HG03045 (cell line): ENCODE results near the gene PCSK1.

Experiments
- ATAC-seq: cut with Tn5 transposase; IDR thresholded peaks from one replicate; pipeline ENCODE4 v1.9.1; 2021; ENCODE audit warnings: mild to moderate bottlenecking, moderate library complexity; ENCODE audit not compliant: unreplicated experiment

Gene PCSK1

DNA sequence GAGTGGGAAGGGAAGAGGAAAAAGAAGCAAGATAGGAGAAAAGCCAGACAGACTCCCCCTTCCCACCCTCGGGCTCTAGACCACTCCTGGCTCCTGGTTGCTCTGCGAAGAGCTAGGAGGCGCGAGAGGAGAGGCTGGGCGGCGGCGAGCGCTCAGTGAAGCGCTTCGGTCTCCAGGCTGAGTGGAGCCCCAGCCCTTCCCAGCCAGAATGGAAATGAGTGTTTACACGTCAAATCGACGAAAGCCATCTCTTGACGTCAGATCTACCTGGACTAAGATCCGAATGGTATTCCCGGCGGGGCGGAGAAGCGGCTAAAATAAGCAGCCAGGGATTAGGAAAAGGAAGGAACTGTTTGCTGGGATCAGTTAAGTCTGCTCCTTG is at the start of gene PCSK1:
TSS of gene PCSK1 (minus strand) at position 183 of the 382 bp plus-strand sequence. CDS start 206 bp downstream, outside the sequence.
- no peak for ATAC-seq

DNA sequence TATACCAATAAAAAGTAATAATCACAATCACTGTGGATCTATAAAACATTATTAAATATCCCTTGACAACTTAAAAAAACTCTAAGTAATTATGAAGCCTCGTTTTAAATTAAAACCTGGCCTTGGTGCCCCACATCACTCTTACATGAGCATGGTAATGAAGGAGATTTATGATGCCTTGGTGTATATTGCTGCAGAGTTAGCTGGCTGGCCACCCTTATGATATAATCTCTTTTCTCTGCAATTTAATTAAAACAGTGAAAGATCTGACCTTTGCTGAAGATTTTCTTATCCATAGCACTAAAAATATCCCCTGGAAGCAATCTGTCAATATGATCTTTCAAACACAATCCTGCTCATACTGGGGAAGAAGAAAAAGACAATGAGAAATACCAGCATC is 48.8 kb upstream of the PCSK1 start:
- ATAC-seq, result no peak

DNA sequence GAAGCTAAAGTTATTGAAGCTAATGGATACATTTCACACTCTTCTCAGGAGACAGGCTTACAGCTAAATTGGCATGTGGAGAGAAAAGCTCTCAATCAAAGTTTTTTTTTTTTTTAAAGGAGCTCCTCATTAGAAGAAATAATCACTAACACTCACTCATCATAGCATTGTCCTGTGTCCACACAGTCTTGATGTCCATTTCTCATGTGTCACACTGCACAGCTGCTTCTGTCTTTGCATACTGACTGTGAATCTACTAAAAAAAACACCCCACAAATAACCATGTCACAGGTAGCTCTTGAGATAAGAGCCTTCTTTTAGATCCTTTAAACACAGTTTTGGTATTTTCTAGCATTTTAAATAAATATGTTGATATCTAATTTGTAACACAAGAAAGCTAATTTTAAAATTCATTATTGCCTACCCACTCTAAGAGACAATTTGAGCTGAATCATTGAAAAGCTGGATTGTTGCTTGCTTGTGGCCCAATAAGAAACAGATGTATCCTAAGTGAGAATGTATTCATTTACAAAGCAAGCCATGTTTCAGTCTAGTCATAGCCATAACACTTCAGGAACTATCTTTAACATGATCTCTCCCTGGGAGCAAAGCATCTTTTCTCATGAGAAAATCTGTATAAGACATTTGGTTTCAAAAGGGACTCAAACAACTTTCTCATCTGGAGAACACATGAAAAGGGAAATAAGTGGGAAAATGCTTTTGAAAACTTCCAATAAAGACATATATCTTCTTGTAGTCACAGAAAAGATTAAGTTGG is 48.1 kb upstream of the PCSK1 start:
- no peak for ATAC-seq

DNA sequence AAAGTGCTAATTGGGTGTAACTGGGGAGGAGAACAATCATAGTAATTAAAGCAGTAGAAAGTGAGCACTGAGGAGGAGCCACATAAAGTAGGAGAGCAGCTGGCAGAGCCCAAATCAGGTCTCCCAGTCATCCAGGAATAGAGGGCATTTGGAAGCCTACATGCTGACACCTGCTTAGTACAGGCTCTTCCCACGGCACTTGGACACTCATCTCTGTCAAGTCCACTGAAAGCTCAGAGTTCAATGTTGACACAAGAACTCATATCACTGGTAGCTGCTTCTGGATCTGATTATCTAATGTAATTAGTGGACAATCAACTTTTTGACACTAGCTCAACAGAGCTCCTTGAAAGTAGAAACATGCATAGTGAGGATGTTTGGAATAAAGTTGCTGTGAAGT is 45.9 kb upstream of the PCSK1 start:
- ATAC-seq, result no peak

DNA sequence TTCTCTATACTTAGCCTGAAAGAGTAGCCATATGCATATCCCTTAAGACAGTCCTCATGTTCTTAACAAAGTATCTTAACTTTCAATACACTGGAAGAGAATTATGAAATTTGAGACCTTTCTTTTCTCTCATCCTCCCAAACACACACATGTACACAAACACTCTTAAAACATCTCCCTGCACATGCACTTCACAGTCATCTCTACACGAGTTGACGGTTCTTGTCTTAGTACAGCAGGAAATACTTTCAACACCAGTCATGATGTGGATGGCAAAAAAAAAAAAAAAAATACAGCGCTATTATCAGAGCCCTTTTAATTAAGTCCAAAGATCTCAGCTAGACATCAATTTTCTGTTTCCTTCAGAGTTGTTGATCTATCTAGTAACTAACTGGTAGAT is 43.6 kb upstream of the PCSK1 start:
- no peak for ATAC-seq

DNA sequence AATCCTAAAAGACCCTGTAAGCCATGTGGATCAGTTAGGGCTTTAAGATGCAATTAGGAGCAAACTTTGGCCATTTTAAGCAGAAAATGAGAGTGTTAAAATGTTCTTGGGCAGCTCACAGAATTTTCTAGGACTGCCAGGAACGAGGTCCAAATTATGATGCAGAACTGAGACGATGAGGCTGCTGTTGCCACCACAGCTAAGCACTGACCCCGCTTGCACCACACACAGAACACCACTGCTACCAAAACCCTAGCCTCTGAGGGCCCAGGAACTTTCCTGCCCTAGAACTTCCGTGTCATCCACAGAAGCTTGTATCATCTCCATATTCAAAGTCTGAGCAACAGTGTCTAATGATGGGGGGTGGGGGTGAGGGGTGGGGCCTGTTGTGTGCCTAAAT is 41.0 kb upstream of the PCSK1 start:
- ATAC-seq, result no peak

DNA sequence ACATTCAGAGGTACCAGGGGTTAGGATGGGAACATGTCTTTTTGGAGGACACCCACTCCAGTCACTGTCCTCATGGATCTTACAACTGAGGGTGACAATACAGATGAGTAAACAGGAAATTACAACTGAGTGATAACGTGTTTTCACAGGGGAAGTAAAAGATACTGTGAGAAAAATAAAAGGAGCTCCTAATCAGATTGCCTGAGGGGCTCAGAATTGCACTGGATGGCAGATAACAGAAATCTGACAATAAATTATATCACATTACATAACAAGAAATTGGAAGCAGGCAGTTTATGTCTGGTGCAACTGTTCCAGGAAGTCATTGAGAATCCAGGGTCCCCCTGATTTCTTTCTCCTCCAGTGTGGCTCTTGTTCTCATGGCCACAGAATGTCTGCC is 40.1 kb upstream of the PCSK1 start:
- no peak for ATAC-seq

DNA sequence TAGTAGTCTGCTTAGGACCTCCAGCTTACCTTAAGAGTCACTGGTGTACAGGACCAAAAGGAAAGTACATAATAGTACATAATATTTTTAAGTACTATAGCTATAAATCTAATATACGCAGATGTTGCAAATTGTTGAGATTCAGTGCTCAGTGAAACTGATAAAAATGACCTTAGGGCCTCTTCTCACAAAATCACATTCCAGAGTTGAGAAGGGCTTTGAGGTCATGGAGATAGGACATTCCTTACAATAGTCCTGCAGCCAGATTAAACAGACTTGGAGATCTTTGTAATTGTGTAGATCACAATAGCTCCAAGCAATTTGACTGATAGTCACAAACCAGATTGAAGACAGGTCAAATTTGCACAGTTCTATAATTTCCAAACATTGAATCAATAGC is 37.7 kb upstream of the PCSK1 start:
- ATAC-seq, result no peak

DNA sequence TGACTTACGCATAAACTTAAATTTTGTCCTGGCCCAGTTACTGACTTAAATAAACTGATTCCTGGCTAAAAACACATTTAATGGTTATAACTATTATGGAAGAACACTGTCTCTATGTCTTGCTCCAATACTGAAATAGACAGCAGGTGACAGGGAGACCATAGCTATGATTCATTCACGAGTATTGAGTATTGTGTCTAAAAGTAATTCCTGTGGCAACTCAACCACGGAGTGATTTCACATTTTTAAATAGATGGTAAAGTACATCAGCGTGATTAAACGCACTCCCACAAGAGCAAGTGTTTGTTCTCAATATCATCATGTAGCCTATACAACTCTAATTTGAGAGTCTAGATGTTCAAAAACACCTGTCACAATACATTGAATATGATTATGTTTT is 35.9 kb upstream of the PCSK1 start:
- no peak for ATAC-seq

DNA sequence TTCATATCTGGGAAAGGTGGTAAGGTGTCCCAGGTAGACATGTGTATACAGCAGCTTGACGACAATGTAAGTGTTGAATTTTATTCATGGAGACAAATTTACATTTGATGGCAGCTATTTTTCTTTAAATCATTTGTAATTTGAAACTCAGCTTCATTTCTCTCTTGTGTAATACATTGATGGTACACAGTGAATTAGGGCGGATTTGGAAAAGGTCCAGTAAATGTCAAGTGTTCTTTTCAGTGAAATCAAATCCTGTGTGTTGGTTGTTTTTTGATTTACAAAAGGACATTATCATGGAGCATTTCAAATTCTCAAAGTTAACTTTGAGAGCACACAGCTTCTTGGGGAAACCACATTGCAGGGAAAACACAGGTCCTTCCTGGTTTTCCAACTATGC is 30.0 kb upstream of the PCSK1 start:
- no peak for ATAC-seq

DNA sequence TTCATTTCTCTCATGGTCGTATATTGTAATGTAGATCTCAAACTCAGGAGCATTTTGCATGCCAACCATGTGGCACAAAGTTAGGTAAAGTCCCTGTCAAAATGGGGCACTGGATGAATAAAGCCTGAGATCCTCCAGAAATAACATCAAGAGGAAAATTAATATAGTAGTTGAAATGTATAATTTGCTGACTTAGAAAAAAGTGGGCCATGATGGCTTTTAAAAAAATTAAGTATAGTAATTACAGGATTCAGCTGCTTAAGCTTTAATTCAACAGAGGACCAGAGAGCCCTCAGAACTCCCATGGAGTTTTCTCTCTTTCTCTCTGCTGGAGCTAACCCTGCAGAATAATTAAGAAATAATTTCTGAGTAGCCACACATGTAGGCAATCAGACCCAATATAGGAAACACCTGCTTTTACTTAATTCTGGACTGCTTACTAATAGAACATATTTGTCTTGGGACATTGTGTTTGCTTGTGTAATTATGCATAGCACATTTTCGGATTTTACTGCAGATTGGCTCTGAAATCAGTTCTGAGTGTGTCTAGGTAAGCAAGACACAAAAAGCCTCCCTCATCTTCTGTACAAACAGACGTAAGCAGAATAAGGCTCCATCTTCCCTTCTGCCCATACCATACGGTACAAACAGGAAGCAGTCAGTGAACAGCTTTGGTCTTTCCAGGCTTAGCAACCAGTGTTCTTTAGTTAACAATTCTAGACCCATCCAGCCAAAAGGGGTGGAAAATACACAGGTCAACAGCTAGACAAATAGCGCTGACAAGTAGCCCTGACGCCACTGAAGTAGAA is 26.5 kb upstream of the PCSK1 start:
- ATAC-seq, result no peak

DNA sequence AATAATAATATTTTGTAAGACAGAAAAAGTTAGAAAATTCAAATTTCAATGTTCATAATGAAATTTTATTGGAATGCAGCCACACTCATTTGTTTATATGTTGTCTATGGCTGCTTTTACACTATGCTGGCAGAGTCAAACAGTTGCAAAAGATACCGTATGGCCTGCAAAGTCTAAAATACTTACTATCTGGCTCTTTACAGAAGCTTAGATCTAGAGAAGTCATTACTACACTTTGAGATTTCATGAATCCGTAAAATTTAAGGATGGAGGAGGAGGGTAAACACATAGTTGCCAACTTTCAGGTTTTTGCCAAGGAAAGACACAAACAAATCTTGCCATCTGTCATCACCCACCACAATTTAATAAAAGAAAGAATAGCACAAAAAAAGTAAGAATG is 25.1 kb upstream of the PCSK1 start:
- no peak for ATAC-seq

DNA sequence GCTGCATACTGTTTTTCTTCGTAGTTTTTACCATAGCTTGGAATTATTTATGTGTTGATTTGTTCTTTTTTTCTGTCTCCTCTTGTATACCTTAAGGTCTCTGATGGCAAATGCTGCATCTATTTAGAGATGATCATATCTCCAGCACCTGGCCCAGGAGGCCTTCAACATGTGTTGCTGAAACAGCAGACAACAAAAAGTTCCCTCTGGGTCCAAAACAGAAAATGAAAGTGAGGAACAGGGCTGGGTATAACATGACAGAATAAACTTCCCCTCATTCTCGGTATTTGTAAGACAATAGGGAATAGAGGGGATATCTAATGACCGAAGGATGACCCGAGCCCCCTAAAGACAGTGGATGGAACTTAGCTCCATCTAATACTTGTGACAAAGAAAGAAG is 22.7 kb upstream of the PCSK1 start:
- no peak for ATAC-seq

DNA sequence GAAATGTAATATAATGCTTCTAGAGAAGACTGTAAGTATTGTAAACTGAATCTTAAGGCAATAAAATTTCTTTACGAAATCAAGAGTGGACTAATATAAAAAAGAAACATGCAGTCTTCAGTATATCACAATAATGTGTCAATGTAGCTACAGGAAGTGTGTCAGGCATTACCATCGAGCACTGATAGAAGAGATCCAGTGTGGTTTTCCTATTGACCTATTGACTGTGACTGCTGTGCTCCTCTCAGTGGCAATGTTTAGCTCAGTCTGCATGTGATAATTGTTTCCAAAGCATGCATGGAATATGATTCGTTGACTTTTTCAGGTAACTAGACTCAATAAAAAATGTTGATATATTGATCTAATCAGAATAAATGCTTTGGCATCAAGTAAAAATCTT is 20.3 kb upstream of the PCSK1 start:
- no peak for ATAC-seq

DNA sequence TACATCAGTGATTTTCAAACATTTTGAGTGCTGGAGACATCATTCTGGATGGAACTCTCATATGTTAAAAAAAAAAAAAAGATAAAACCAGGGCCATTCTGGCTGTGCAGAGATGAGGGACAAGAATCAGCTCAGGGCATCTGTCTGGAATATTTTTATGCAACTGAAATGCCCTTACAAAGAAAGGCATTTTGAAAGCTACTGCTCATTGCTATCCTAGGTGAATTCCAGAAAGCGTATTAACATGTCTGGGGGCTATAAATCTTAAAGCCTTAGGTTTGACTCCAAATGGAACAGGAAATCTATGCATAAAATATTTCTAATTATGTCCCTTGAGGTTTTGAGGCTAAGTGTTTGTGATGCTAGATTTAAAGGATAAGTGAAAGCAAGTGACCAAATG is 14.9 kb upstream of the PCSK1 start:
- ATAC-seq, result no peak

DNA sequence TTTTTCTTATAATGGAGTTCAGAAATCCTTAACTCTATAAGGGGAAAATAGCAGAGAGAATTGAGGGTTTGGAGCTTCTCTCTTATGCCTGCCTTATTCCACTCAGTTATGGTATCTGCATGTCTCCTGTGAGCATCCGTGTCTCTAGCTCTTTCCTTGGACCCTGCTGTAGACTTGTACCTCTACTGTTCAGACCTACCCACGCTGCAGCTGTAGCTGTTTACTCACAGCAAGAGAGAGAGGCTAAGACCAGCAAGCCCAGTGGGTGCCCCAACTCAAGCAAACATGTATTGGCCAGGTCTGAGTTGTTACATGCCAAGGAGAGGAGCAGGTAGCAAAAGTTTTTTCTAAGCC is 7.1 kb upstream of the PCSK1 start:
- ATAC-seq, result peak; percentile 27

DNA sequence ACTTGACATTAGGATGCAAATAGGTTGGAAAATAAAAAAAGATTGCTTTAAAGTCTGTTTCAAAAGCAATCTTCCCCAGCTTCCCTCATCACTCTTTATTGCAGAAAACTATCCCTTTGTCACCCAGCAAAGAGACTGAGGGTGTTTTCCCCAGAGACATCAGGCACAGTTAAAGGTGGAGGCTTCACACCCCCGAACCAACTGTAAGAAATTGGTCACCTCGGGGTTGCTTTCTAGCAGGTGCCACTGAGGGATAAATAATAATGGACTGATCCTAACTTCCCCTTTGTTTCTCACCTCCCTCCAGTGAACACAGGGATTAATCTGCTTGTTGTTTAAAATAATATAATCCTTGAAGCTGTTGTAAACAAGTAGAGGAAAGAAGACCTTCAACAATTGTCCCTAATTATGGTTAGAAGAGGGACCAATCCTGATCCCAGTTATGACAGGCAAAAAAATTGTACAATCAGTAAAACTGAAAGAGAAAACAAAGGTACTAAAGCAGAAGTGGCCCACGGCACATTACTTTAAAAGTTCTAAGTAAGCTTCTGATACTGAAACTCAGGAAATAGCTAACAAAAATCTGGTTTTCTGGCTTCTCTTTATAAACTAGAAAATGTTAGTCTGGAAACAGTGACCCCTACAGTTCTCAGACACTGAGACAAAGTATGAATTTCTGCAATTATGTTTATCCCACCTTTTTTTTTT is 6.6 kb upstream of the PCSK1 start:
- peak; percentile 86 for ATAC-seq

DNA sequence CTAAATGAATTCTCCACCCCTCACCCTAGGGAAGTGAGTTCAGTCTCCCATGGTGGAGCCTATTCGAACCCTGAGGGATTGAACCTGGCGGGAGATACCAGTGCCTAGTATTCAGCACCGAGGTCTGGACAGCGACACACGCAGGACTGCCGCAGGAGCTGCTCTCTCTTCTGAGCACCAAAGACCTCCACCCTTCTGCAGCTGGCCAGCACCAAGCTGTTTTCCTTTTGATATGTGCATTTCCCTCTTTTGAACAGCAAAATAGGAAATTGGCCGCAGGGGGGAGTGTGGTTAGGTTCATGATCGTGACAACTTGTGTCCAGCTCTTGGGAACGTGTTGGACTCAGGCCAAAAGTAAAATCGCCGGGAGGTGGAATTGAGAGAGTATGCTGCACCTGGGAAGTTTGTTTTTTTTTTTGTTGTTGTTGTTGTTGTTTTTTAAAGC is 1.2 kb upstream of the PCSK1 start:
- ATAC-seq, result peak; percentile 75

DNA sequence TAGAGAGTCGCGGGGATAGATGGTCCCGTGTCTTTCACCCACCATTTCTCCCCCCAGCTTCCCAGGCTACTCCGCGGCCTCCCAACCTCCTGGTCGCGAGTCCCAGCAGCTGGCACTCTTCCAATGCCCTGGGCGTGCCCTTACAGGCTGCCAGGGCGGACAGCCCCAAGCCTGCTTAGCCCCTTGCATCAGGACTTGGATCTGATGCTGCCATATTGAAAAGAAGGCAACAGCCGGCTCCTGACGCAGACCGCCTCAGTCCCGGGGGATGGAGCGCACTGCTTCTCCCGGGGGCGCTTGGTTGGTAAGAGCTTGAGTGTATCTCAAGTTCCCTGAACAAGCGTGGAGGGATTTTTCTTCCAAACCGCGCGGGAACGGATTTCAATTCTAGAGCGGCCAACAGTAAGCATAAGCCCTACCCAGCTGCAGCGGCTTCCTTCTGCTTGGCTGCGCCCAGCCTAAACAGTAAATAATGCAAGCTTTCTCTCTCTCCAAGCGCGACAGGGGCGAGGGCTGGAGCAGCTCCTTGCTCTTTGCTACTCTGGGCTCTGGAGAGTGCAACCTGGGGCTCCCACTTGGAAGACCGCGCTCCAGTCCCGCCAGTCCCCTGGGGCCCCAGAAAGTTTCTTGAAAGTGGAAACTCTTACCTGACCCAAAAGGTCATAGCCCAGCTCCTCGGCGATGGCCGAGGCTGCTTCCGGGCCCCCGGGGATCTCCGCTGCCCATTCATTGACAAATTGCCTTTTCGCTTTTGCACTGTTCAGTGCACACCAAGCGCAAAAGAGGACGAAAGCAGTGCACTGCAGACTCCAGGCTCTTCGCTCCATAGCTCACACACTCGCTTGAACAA is 607 bp downstream of the PCSK1 start:
- no peak for ATAC-seq

DNA sequence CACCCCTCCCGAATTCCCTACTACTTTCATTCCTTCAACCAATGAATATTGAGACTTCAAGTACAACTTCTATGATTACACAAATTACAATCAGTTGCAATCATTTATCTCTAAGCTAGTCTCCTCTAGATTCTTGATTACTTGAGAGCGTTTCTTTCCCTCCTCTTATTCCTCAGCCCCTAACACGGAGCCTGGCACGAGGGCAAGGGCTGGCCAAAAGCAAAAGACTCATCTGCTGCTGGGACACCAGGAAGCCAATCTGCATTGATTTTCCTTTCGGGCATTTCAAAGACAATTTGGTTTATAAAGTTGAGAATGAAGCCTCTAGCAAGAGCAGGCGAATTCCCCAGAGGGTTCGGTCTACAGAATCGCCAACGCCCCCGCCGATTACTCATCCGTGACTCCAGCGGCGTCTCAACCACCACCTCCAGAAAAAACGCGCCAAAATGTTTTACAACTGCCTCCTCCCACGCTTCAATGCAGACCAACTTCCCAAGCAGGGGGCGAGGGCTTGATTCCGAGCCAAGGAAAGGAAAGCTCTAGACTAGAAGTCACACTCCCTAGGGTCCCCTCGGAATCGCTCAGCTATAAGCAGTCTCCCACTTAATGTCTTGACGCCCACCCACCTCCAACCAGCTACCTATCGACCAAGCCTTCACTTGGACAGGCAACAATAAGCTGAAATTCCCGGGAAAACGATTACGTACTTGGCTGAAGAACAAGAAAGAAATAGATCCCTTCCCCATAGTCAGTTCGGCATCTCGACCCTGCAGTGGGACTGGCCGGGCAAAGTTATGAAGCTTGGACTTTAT is 1.5 kb downstream of the PCSK1 start:
- ATAC-seq, result no peak
